HG03571 (cell line): ENCODE data around the gene PRICKLE4.
"Not testable (repeated sequence)": the region's sequence is repeated elsewhere in the genome, so short reads cannot be mapped to it uniquely, and the experiment has no call there.

ENCODE experiments used
- ATAC-seq: cut with Tn5 transposase; IDR thresholded peaks from one replicate; pipeline ENCODE4 v1.9.1; 2021; ENCODE audit not compliant: unreplicated experiment

PRICKLE4 gene

GRCh38 chr6:41791305-41791704 lies 10.7 kb downstream of the PRICKLE4 start:
- ATAC-seq: no peak

- no peak for ATAC-seq
These were observed 11.4 kb downstream of the PRICKLE4 start for GRCh38 chr6:41791984-41792383.

GRCh38 chr6:41796474-41796873 lies 15.9 kb downstream of the PRICKLE4 start:
- no peak for ATAC-seq

- no peak for ATAC-seq
These were observed 18.4 kb downstream of the PRICKLE4 start for GRCh38 chr6:41798901-41799558.

GRCh38 chr6:41799559-41799911 lies 19.0 kb downstream of the PRICKLE4 start:
- no peak for ATAC-seq

- ATAC-seq: no peak
These were observed 20.8 kb downstream of the PRICKLE4 start for GRCh38 chr6:41801380-41801779.

- no peak for ATAC-seq
These were observed 25.5 kb downstream of the PRICKLE4 start for GRCh38 chr6:41805830-41806774.

GRCh38 chr6:41811095-41811494 lies 30.5 kb downstream of the PRICKLE4 start:
- no peak for ATAC-seq

GRCh38 chr6:41811946-41812345 lies 31.4 kb downstream of the PRICKLE4 start:
- ATAC-seq: not testable (repeated sequence)

GRCh38 chr6:41813469-41813868 lies 32.9 kb downstream of the PRICKLE4 start:
- ATAC-seq: no peak

- no peak for ATAC-seq
These were observed 33.4 kb downstream of the PRICKLE4 start for GRCh38 chr6:41813956-41814355.

GRCh38 chr6:41814629-41815028 lies 34.0 kb downstream of the PRICKLE4 start:
- no peak for ATAC-seq

- no peak for ATAC-seq
These were observed 35.0 kb downstream of the PRICKLE4 start for GRCh38 chr6:41815587-41815986.

- ATAC-seq: no peak
These were observed 37.9 kb downstream of the PRICKLE4 start for GRCh38 chr6:41818271-41819054.

GRCh38 chr6:41821266-41821665 lies 40.7 kb downstream of the PRICKLE4 start:
- ATAC-seq: no peak

- ATAC-seq: no peak
These were observed 41.4 kb downstream of the PRICKLE4 start for GRCh38 chr6:41822021-41822420.

GRCh38 chr6:41823178-41823577 lies 42.6 kb downstream of the PRICKLE4 start:
- no peak for ATAC-seq

GRCh38 chr6:41824571-41825569 lies 44.3 kb downstream of the PRICKLE4 start:
- ATAC-seq: no peak

- ATAC-seq: no peak
These were observed 45.9 kb downstream of the PRICKLE4 start for GRCh38 chr6:41826343-41827022.

GRCh38 chr6:41832263-41832662 lies 51.7 kb downstream of the PRICKLE4 start:
- ATAC-seq: no peak
